Amniotic stem cell (primary cell): ENCODE data around the gene MEST.
"Not testable (repeated sequence)": the region's sequence is repeated elsewhere in the genome, so short reads cannot be mapped to it uniquely, and the experiment has no call there.

Experiments
- DNase-seq: peaks from one replicate; lab custom pipeline; 2025; lab: John Stamatoyannopoulos, UW

MEST gene

GRCh38 chr7:130491841-130492522 lies at the start of gene MEST:
MEST (plus strand) TSS chr7:130492085; CDS start chr7:130492314, 229 bp downstream.
- no peak for DNase-seq

- DNase-seq: no peak
Measured at GRCh38 chr7:130442601-130443000, 49.3 kb upstream of the MEST start.

- no peak for DNase-seq
Measured at GRCh38 chr7:130444234-130444633, 47.7 kb upstream of the MEST start.

DNA sequence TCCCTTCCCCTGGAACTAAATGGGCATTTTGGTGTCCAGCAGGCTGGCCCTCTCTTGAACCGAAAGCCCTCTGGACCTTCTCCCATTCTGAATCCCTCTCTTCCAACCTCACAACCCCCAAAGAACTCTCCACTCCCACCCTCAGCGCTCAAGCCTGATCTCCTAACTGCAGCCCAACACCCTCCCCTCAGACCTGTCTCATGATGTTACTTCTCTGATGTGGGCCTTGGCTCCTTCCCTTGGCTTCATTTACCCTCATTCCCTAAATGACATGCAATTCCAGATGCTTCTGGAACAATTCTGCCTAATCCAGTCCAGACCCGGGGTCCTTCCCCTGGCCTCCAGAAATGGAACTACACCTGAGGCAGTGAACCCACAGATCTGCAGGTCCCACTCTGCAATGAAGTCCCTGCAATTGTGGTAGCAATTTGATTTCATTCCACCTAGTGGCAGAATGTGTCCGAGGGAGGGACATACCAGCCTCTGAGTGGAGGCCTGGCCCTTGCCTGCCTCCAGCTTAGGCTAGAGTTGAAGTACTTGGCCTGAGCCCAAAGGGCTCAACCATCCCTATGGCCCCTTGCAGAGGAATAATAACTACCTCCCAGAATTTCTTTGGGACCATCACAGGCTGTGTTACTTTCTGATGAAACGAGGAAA lies 47.0 kb upstream of the MEST start:
- DNase-seq: no peak

GRCh38 chr7:130446259-130446658 lies 45.6 kb upstream of the MEST start:
- no peak for DNase-seq

- DNase-seq: not testable (repeated sequence)
Measured at GRCh38 chr7:130451344-130451743, 40.5 kb upstream of the MEST start.

GRCh38 chr7:130452951-130453350 lies 38.9 kb upstream of the MEST start:
- no peak for DNase-seq

GRCh38 chr7:130454959-130455358 lies 36.9 kb upstream of the MEST start:
- no peak for DNase-seq

DNA sequence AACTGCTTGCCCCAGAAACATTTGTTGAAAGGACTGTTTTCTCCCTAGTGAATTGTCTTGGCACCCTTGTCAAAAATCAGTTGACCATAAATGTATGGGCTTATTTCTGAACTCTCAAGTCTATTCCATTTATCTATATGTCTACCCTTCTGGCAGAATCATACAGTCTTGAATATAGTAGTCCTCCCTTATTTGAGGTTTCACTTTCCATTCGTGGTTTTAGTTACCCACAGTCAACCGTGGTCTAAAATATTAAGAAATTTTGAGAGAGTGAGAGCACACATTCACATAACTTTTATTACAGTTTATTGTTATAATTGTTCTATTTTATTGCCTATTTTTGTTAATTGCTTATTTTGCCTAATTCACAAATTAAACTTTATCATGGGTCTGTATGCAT lies 33.6 kb upstream of the MEST start:
- DNase-seq: no peak

- DNase-seq: no peak
Measured at GRCh38 chr7:130461272-130461671, 30.6 kb upstream of the MEST start.

DNA sequence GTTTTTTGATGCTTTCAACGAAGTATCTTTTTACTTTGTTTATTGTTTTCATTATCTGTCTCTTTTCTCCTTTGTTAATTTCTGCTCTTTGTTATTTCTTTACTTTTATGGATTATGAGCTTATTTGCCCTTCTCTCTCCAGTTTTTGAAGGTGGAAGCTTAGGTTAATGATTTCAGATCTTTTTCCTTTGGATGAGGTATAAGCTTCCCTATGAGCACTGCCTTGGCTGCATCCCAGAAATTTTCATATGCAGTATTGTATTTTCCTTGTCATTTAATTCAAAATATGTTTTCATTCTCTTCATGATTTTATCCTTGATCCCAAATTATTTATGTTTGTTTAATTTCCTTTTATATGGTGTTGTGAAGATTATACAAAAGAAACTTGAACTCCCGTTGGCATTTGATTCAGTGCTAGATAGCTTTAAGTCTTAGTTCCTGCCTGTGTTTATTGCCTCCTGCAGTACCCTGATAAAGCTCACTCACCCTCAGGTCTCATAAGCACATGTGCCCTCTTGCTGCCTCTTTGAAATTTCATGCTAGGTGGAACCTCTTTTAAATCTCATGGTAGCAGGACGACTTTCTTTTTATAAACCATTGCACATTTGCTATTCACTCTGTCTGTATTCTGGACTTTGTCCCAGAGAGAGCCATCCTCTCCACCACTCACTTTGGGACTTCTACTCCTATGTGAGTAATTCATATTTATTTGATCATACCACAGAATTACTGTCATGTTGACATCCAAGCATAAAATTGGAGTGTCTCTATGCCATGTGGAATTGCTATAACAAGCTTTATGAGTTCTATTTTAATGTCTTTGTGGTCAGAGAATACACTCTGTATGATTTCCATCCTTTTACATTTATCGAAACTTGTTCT lies 28.1 kb upstream of the MEST start:
- no peak for DNase-seq

- no peak for DNase-seq
Measured at GRCh38 chr7:130468612-130469011, 23.3 kb upstream of the MEST start.

DNA sequence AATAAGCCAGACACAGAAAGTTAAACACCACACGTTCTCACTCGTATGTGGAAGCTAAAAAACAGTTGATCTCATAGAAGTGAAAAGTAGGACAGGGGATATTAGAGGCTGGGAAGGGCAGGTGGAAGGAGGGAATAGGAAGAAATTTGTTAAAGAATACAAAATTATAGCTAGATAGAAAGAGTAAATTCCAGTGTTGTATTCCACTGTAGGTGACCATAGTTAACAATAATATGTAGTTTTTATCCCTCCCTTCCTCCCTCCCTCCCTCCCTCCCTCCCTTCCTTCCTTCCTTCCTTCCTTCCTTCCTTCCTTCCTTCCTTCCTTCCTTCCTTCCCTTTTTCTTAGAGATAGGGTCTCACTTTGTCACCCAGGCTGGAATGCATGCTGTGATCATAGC lies 19.9 kb upstream of the MEST start:
- DNase-seq: no peak

DNA sequence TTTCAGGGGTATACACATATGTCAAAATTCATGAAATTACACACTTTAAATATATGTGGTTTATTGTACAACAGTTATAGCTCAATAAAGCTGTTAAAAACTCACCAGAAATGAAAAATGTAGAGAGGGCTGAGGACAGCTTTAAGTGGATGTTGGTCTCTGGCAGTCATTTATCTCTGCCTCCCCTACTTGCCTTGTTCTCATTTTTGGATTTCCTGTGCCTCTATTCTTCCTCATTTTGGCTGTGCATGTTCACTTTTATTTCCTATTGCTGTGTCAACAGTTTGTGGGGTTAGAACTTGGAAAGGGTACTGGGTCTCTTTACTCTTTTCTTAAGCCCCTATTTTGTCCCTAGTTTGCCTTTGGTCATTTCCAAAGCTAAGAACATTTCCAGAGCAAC lies 18.6 kb upstream of the MEST start:
- DNase-seq: no peak

GRCh38 chr7:130473876-130474275 lies 18.0 kb upstream of the MEST start:
- no peak for DNase-seq

DNA sequence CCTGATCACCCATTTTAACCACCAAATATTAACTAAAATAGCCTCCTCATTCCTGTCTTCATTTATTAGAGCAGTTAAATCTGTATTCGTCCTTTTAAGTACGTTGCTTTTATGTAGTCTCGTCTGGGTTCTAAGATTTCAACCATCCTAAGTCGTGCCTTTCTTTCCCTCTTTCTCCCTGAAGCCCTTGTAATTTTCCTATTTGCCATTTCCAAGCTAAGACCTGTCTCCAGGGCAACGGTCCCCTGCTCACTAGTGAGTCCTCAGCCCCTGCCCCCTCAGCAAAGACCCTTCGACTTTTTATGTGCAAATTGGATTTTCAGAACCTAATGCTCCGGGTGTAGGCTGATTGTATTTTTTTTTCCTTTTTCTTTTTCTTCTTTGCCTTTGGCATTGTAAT lies 16.1 kb upstream of the MEST start:
- DNase-seq: no peak

GRCh38 chr7:130476297-130477150 lies 15.4 kb upstream of the MEST start:
- no peak for DNase-seq

DNA sequence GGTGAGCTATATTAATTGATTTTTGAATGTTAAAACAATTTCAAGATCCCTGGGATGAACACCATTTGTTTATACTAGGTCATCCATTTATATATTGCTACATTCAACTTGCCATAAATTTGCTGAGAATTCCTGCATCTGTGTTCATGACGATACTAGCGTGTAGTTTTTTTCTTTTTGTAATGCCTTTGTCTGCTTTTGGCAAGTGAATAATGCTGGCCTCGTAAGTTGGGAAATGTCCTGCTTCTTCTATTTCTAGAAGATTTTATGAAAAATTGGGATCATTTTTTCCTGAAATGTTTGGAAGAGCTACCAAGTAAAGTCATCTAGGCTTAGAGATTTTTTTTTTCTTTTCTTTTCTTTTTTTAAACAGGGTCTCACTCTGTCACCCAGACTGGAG lies 12.9 kb upstream of the MEST start:
- DNase-seq: no peak

- no peak for DNase-seq
Measured at GRCh38 chr7:130479716-130480400, 12.0 kb upstream of the MEST start.

DNA sequence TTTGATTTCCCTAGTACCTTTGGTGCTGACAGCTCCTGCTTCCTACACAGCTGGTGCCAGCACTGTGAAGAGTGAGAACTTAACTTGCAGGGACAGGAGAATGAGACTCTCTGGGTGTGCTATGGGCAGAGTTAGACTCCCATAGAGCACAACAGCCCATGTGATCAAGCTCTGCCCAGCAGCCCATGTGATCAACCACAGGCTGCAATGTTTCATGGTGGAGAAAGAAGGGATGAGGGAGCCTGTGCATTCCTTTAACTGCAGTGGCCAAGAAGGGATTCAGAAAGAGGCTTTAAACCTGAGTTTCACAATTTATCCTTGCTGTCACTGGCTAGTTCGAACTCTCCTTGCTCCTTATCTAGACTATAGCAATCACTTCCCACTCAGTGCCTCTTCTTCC lies 10.0 kb upstream of the MEST start:
- DNase-seq: no peak

DNA sequence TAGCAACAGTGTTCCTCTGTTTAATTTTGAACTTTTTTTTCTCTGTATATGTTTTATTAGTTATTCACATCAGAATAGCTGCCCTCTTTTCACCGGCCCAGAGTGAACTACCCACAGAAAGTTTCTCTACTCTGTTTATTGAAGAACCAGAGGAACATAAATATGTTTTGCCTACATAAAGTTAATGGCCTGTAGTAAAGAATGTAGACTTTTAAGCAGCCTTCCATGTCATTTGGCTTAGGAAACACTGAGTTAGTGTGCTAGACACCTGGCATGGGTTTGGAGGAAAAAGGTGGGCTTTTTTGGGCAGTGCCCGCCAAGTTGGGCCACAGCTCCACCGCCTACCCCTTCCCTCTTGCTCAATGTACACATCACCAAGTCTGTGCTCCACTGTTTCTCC lies 8.9 kb upstream of the MEST start:
- DNase-seq: no peak
